PC-3 (cell line): ENCODE results near the gene TCEA3. TPM values are rescaled to one million over a fixed set of nuclear protein-coding genes. Genes with fewer than 3 reads are reported as not detected.

ENCODE experiments used
- ATAC-seq: fragments of 200-7000 bp; cut with Tn5 transposase; 2 replicates; pipeline ENCODE4 v1.9.1; 2020; ENCODE audit warnings: mild to moderate bottlenecking, moderate library complexity
- BruUV-seq: library from RNA; stranded (reverse); fragments of 400-500 nt; replicated peaks from 2 replicates; lab custom pipeline; 2021; lab: Mats Ljungman, UMichigan
- CTCF ChIA-PET: fragments of 300-600 bp; sonication (Branson Sonifier 250); formaldehyde crosslinking; loops from one replicate; lab custom pipeline; 2022; ENCODE audit warnings: antibody characterized with exemption; lab: Charles Lee
- POLR2A ChIA-PET: fragments of 300-600 bp; sonication (Branson Sonifier 250); formaldehyde crosslinking; loops from one replicate; lab custom pipeline; 2022; ENCODE audit warnings: antibody characterized with exemption; ENCODE audit not compliant: unreplicated experiment; lab: Charles Lee
- DNase-seq: peaks from one replicate; pipeline ENCODE4 v3.0.0-alpha.2; 2015
- H2AFZ ChIP-seq: fragments of 300-600 bp; sonication (generic); 2 replicates; pipeline ENCODE4 v1.6.0; 2016; ENCODE audit warnings: antibody characterized with exemption, low read length
- H3F3A ChIP-seq: fragments of 300-600 bp; sonication (generic); one replicate; pipeline ENCODE4 v1.6.0; 2017; ENCODE audit warnings: antibody characterized with exemption, low read length, control low read depth, mild to moderate bottlenecking; ENCODE audit not compliant: unreplicated experiment
- H3K27ac ChIP-seq: fragments of 300-600 bp; sonication (generic); 2 replicates; pipeline ENCODE4 v1.5.1; 2016; ENCODE audit warnings: mild to moderate bottlenecking, low read length
- H3K27me3 ChIP-seq: fragments of 300-600 bp; sonication (generic); 2 replicates; pipeline ENCODE4 v1.6.1; 2016; ENCODE audit warnings: low read length, mixed read lengths
- H3K36me3 ChIP-seq: fragments of 300-600 bp; sonication (generic); 2 replicates; pipeline ENCODE4 v1.6.1; 2016; ENCODE audit warnings: low read depth, mixed run types, low read length, mixed read lengths
- H3K4me1 ChIP-seq: fragments of 300-600 bp; sonication (generic); 2 replicates; pipeline ENCODE4 v1.5.1; 2016; ENCODE audit warnings: low read length; ENCODE audit not compliant: insufficient read depth
- H3K4me2 ChIP-seq: fragments of 300-600 bp; sonication (generic); 2 replicates; pipeline ENCODE4 v1.6.0; 2016; ENCODE audit warnings: low read length
- H3K4me3 ChIP-seq: fragments of 300-600 bp; sonication (generic); 2 replicates; pipeline ENCODE4 v1.5.1; 2016; ENCODE audit warnings: mild to moderate bottlenecking, low read length, mixed read lengths
- H3K79me2 ChIP-seq: fragments of 300-600 bp; sonication (generic); 2 replicates; pipeline ENCODE4 v1.6.1; 2017; ENCODE audit warnings: low read length, mixed read lengths
- H3K9ac ChIP-seq: fragments of 300-600 bp; sonication (generic); 2 replicates; pipeline ENCODE4 v1.6.0; 2016; ENCODE audit warnings: mild to moderate bottlenecking, low read length
- H3K9me2 ChIP-seq: fragments of 300-600 bp; sonication (generic); replicated peaks from 2 replicates; pipeline ENCODE4 v1.6.1; 2016; ENCODE audit warnings: mixed run types, low read length, mixed read lengths
- H3K9me3 ChIP-seq: fragments of 300-600 bp; sonication (generic); 2 replicates; pipeline ENCODE4 v1.6.1; 2016; ENCODE audit warnings: low read length, mixed read lengths
- H4K20me1 ChIP-seq: fragments of 300-600 bp; sonication (generic); 2 replicates; pipeline ENCODE4 v1.6.1; 2016; ENCODE audit warnings: low read length, mixed read lengths
- CTCF ChIP-seq: fragments of 300-600 bp; sonication (generic); conservative IDR thresholded peaks from 2 replicates; pipeline ENCODE4 v1.5.1; 2017; ENCODE audit warnings: antibody characterized with exemption, low read depth, mild to moderate bottlenecking, low read length
- EZH2 ChIP-seq: fragments of 300-600 bp; sonication (generic); IDR thresholded peaks from one replicate; pipeline ENCODE4 v1.6.1; 2017; ENCODE audit warnings: antibody characterized with exemption, mild to moderate bottlenecking, low read length; ENCODE audit not compliant: unreplicated experiment
- EZH2phosphoT487 ChIP-seq: fragments of 300-600 bp; sonication (generic); IDR thresholded peaks from 2 replicates; pipeline ENCODE4 v1.6.1; 2018; ENCODE audit warnings: mild to moderate bottlenecking, antibody characterized with exemption, low read length, borderline replicate concordance
- intact Hi-C: fragments of 100-400 bp; cut with micrococcal nuclease; formaldehyde crosslinking; loops from 2 replicates; pipeline ENCODE4 v1.9.0; 2023
- total RNA-seq: library from RNA; depleted of rRNA; stranded (reverse); fragments of >200 nt; gene quantifications from 2 replicates; pipeline ENCODE4 v1.2.3, GENCODE V29; 2014

TCEA3 gene
- total RNA-seq, 1 experiment from 2014 or later = 23.6 TPM

GRCh38 chr1:23356471-23357137 is 67.9 kb downstream of the TCEA3 start:
- Histone ChIP-seq H3K4me2 (no peak overlapping the region), H4K20me1 (no peaks in the 10 kb centered on the region), H3K27me3 (no peaks in the 10 kb centered on the region), H2AFZ (no peak overlapping the region), H3K9me3 (peaks cover 17% of the 10 kb centered on the region), H3F3A (no peaks in the 10 kb centered on the region), H3K4me1 (no peaks in the 10 kb centered on the region), H3K27ac (no peak overlapping the region), H3K9ac (no peak overlapping the region), H3K79me2 (peaks cover 4% of the 10 kb centered on the region; the same call in 1 of the 2 replicates), H3K9me2 (no peaks in the 10 kb centered on the region), H3K4me3 (no peak overlapping the region), H3K36me3 (peaks cover 22% of the 10 kb centered on the region)
- CTCF ChIA-PET = no interaction called here
- no peak for DNase-seq
- BruUV-seq = no TSS peak
- no peak for ATAC-seq
- POLR2A ChIA-PET = interaction anchor here (0.6 kb wide), 2 partner anchors 11 to 12 kb away, joined by 3 to 4 read pairs; partner anchors contain the start of gene HNRNPR
- intact Hi-C loops = no loop called here
- TF ChIP-seq CTCF (no peak), EZH2phosphoT487 (no peak), EZH2 (no peak)

GRCh38 chr1:23354245-23354644 is 70.3 kb downstream of the TCEA3 start:
- ChIA-PET CTCF (no interaction called here), POLR2A (no interaction called here)
- no peaks in the 10 kb centered on the region for H3K27me3 ChIP-seq
- no peak for ATAC-seq
- no peaks in the 10 kb centered on the region for H3K79me2 ChIP-seq
- H3K4me3 ChIP-seq = no peak overlapping the region
- no peak overlapping the region for H3K4me2 ChIP-seq
- no TSS peak for BruUV-seq
- no peaks in the 10 kb centered on the region for H3K9me2 ChIP-seq
- H3K9me3 ChIP-seq = no peaks in the 10 kb centered on the region
- H3K36me3 ChIP-seq = no peaks in the 10 kb centered on the region
- no peaks in the 10 kb centered on the region for H4K20me1 ChIP-seq
- H3F3A ChIP-seq = no peaks in the 10 kb centered on the region
- DNase-seq = no peak
- TF ChIP-seq EZH2phosphoT487 (no peak), CTCF (no peak; the same call in 1 of the 2 replicates), EZH2 (no peak)
- no peak overlapping the region for H3K27ac ChIP-seq
- H2AFZ ChIP-seq = no peak overlapping the region
- intact Hi-C loops = no loop called here
- H3K4me1 ChIP-seq = no peaks in the 10 kb centered on the region
- H3K9ac ChIP-seq = no peak overlapping the region

- Histone ChIP-seq H3K27ac (no peak overlapping the region), H3K79me2 (no peaks in the 10 kb centered on the region), H3K9me3 (no peaks in the 10 kb centered on the region), H3F3A (no peaks in the 10 kb centered on the region), H3K9ac (no peak overlapping the region), H3K4me2 (no peak overlapping the region), H3K9me2 (no peaks in the 10 kb centered on the region), H4K20me1 (no peaks in the 10 kb centered on the region), H3K27me3 (no peaks in the 10 kb centered on the region), H3K4me1 (no peaks in the 10 kb centered on the region), H3K4me3 (no peak overlapping the region), H2AFZ (no peak overlapping the region), H3K36me3 (no peaks in the 10 kb centered on the region)
- DNase-seq (no peak), ATAC-seq (no peak)
- no TSS peak for BruUV-seq
- POLR2A ChIA-PET = no interaction called here
- intact Hi-C loops = no loop called here
- CTCF ChIA-PET = no interaction called here
- no peak for TF ChIP-seq CTCF
- no peak for TF ChIP-seq EZH2phosphoT487
- no peak for TF ChIP-seq EZH2
These were observed 72.4 kb downstream of the TCEA3 start for GRCh38 chr1:23352096-23352695.
